GM23248 (cell line): ENCODE data around the gene ELP5. TPM values are rescaled to one million over a fixed set of nuclear protein-coding genes. Genes with fewer than 3 reads are reported as not detected.

ENCODE experiments used
- DNase-seq: peaks from one replicate; pipeline ENCODE4 v3.0.0-alpha.2; 2015
- H2AFZ ChIP-seq: fragments of 200-600 bp; sonication (generic); 2 replicates; pipeline ENCODE4 v1.6.1; 2016; ENCODE audit warnings: antibody characterized with exemption
- H3F3A ChIP-seq: fragments of 200-600 bp; sonication (generic); 2 replicates; pipeline ENCODE4 v1.6.1; 2016; ENCODE audit warnings: mild to moderate bottlenecking, antibody characterized with exemption, mixed run types; ENCODE audit not compliant: insufficient read depth
- H3K27ac ChIP-seq: fragments of 200-600 bp; sonication (generic); 2 replicates; pipeline ENCODE4 v1.5.1; 2016; ENCODE audit warnings: mild to moderate bottlenecking
- H3K27me3 ChIP-seq: fragments of 200-600 bp; sonication (generic); replicated peaks from 2 replicates; pipeline ENCODE4 v1.6.1; 2016; ENCODE audit warnings: mild to moderate bottlenecking; ENCODE audit not compliant: insufficient read depth
- H3K36me3 ChIP-seq: fragments of 200-600 bp; sonication (generic); 2 replicates; pipeline ENCODE4 v1.6.1; 2016; ENCODE audit warnings: low read depth, mild to moderate bottlenecking
- H3K4me1 ChIP-seq: fragments of 200-600 bp; sonication (generic); 2 replicates; pipeline ENCODE4 v1.6.1; 2016; ENCODE audit warnings: mild to moderate bottlenecking; ENCODE audit not compliant: insufficient read depth
- H3K4me2 ChIP-seq: fragments of 200-600 bp; sonication (generic); one replicate; pipeline ENCODE4 v1.6.1; 2016; ENCODE audit warnings: mild to moderate bottlenecking; ENCODE audit not compliant: unreplicated experiment
- H3K4me3 ChIP-seq: fragments of 200-600 bp; sonication (generic); 2 replicates; pipeline ENCODE4 v1.5.1; 2016; ENCODE audit warnings: mild to moderate bottlenecking
- H3K79me2 ChIP-seq: fragments of 200-600 bp; sonication (generic); 2 replicates; pipeline ENCODE4 v1.6.1; 2016; ENCODE audit warnings: mild to moderate bottlenecking; ENCODE audit not compliant: insufficient read depth
- H3K9ac ChIP-seq: fragments of 200-600 bp; sonication (generic); 2 replicates; pipeline ENCODE4 v1.6.1; 2016; ENCODE audit warnings: mild to moderate bottlenecking
- H3K9me2 ChIP-seq: fragments of 200-600 bp; sonication (generic); 2 replicates; pipeline ENCODE4 v1.6.1; 2016; ENCODE audit warnings: mixed run types, mild to moderate bottlenecking, moderate library complexity; ENCODE audit not compliant: insufficient read depth
- H3K9me3 ChIP-seq: fragments of 200-600 bp; sonication (generic); one replicate; pipeline ENCODE4 v1.6.1; 2017; ENCODE audit warnings: low read depth
- H4K20me1 ChIP-seq: fragments of 200-600 bp; sonication (generic); 2 replicates; pipeline ENCODE4 v1.6.0; 2016; ENCODE audit not compliant: insufficient read depth
- EZH2 ChIP-seq: fragments of 200-600 bp; sonication (generic); IDR thresholded peaks from 2 replicates; pipeline ENCODE4 v1.6.1; 2018; ENCODE audit warnings: antibody characterized with exemption, mild to moderate bottlenecking; ENCODE audit not compliant: insufficient read depth, poor library complexity, severe bottlenecking
- EZH2phosphoT487 ChIP-seq: fragments of 200-600 bp; sonication (generic); IDR thresholded peaks from 2 replicates; pipeline ENCODE4 v1.6.1; 2018; ENCODE audit warnings: antibody characterized with exemption, moderate library complexity, mild to moderate bottlenecking, low read depth; ENCODE audit not compliant: insufficient read depth
- WGBS, 2 experiments: methylation state at CpG; one replicate each; pipeline ENCODE4 v1.1.6; 2015 to 2017; ENCODE audit warnings: low lambda C conversion rate in 2 of 2, low coverage in 1 of 2; ENCODE audit errors: missing lambda C conversion rate in 2 of 2; 5-methylcytosine and 5-hydroxymethylcytosine counted together
- in situ Hi-C: fragments of 300-500 bp; cut with MboI; formaldehyde crosslinking; loops from 2 replicates; pipeline ENCODE4 v1.15.0; 2020
- polyA plus RNA-seq: library from polyadenylated mRNA; unstranded; fragments of >200 nt; fragmentation: Nextera tagmentation; extraction: Ambion mirVana; gene quantifications from 2 replicates; pipeline ENCODE4 v1.2.1, GENCODE V29; 2016
- total RNA-seq: library from RNA; depleted of rRNA; stranded (reverse); fragments of >200 nt; shearing (Covaris generic); gene quantifications from 2 replicates; pipeline ENCODE4 v1.2.3, GENCODE V29; 2014

ELP5 gene
- total and polyA plus RNA-seq, 2 experiments from 2014 or later: 32.9 to 34.8 TPM

- DNase-seq: no peak
- H4K20me1 ChIP-seq: no peaks in the 10 kb centered on the region
- no peak overlapping the region for H3K4me3 ChIP-seq
- H2AFZ ChIP-seq: no peak overlapping the region
- in situ Hi-C loops: no loop called here
- H3K27me3 ChIP-seq: peaks cover 20% of the 10 kb centered on the region; the same call in 1 of the 2 replicates
- H3K27ac ChIP-seq: no peak overlapping the region
- H3K9me2 ChIP-seq: no peaks in the 10 kb centered on the region
- 80 to 84% methylated on average over 18 of the region's 18 CpGs for WGBS, 2 experiments
- no peaks in the 10 kb centered on the region for H3K9me3 ChIP-seq
- H3K36me3 ChIP-seq: no peaks in the 10 kb centered on the region
- H3F3A ChIP-seq: peaks cover 6% of the 10 kb centered on the region; the same call in 1 of the 2 replicates
- TF ChIP-seq EZH2 (no peak), EZH2phosphoT487 (no peak)
- no peaks in the 10 kb centered on the region for H3K79me2 ChIP-seq
- H3K9ac ChIP-seq: no peak overlapping the region
- H3K4me1 ChIP-seq: no peaks in the 10 kb centered on the region
- H3K4me2 ChIP-seq: no peak overlapping the region
Measured at GRCh38 chr17:7283471-7284216, 31.6 kb downstream of the ELP5 start.

- H4K20me1 ChIP-seq: no peaks in the 10 kb centered on the region
- H2AFZ ChIP-seq: no peak overlapping the region
- peaks cover 5% of the 10 kb centered on the region; the same call in 1 of the 2 replicates for H3F3A ChIP-seq
- no peak overlapping the region for H3K4me3 ChIP-seq
- no peak for DNase-seq
- no peak for TF ChIP-seq EZH2
- TF ChIP-seq EZH2phosphoT487: no peak
- H3K9me3 ChIP-seq: no peaks in the 10 kb centered on the region
- peaks cover 20% of the 10 kb centered on the region; the same call in 1 of the 2 replicates for H3K27me3 ChIP-seq
- no peaks in the 10 kb centered on the region for H3K4me1 ChIP-seq
- in situ Hi-C loops: no loop called here
- no peak overlapping the region for H3K4me2 ChIP-seq
- 82 to 84% methylated on average over 16 of the region's 16 CpGs for WGBS, 2 experiments
- H3K27ac ChIP-seq: no peak overlapping the region
- no peaks in the 10 kb centered on the region for H3K36me3 ChIP-seq
- H3K9me2 ChIP-seq: no peaks in the 10 kb centered on the region
- H3K9ac ChIP-seq: no peak overlapping the region
- H3K79me2 ChIP-seq: no peaks in the 10 kb centered on the region
Measured at GRCh38 chr17:7284911-7285310, 32.9 kb downstream of the ELP5 start.

- H3K27me3 ChIP-seq: peaks cover 20% of the 10 kb centered on the region; the same call in 1 of the 2 replicates
- no peak for TF ChIP-seq EZH2
- TF ChIP-seq EZH2phosphoT487: no peak
Measured at GRCh38 chr17:7285679-7286078, 33.7 kb downstream of the ELP5 start.

GRCh38 chr17:7289256-7290032 lies 37.4 kb downstream of the ELP5 start:
- H3K4me1 ChIP-seq: no peaks in the 10 kb centered on the region
- H3K9me3 ChIP-seq: no peaks in the 10 kb centered on the region
- H3K9me2 ChIP-seq: no peaks in the 10 kb centered on the region
- H3K4me3 ChIP-seq: no peak overlapping the region
- no peak overlapping the region for H3K9ac ChIP-seq
- DNase-seq: no peak
- WGBS, 2 experiments: 46 to 51% methylated on average over 12 to 18 of the region's 18 CpGs
- no peaks in the 10 kb centered on the region for H3F3A ChIP-seq
- H3K4me2 ChIP-seq: no peak overlapping the region
- H3K79me2 ChIP-seq: no peaks in the 10 kb centered on the region
- H3K36me3 ChIP-seq: no peaks in the 10 kb centered on the region
- H3K27me3 ChIP-seq: peaks cover 41% of the 10 kb centered on the region
- H4K20me1 ChIP-seq: no peaks in the 10 kb centered on the region
- no peak overlapping the region for H3K27ac ChIP-seq
- in situ Hi-C loops: no loop called here
- TF ChIP-seq EZH2 (no peak), EZH2phosphoT487 (no peak)
- H2AFZ ChIP-seq: no peak overlapping the region

More at GRCh38 chr17:7285679-7286078, 33.7 kb downstream of the ELP5 start:
- Histone ChIP-seq H3K4me1 (no peaks in the 10 kb centered on the region), H3K4me3 (no peak overlapping the region), H3K79me2 (no peaks in the 10 kb centered on the region), H3K4me2 (no peak overlapping the region), H4K20me1 (no peaks in the 10 kb centered on the region), H3K9ac (no peak overlapping the region), H3K27ac (no peak overlapping the region), H3F3A (no peaks in the 10 kb centered on the region), H3K9me3 (no peaks in the 10 kb centered on the region), H3K9me2 (no peaks in the 10 kb centered on the region), H3K36me3 (no peaks in the 10 kb centered on the region), H2AFZ (no peak overlapping the region)
- 69 to 70% methylated on average over 12 of the region's 12 CpGs for WGBS, 2 experiments
- DNase-seq: no peak
- in situ Hi-C loops: no loop called here
